Mesenchymal stem cell (in vitro differentiated cells and primary cell): ENCODE results near the gene NR1I2.

Experiments
- DNase-seq: peaks from one replicate; pipeline ENCODE4 v3.0.0-alpha.2; 2013
- H2AFZ ChIP-seq: one replicate; pipeline ENCODE4 v1.6.1; 2013; ENCODE audit warnings: low read depth, mild to moderate bottlenecking, control low read depth, inconsistent platforms, low read length, moderate library complexity
- H2AK5ac ChIP-seq: 2 replicates; pipeline ENCODE4 v1.6.1; 2013; ENCODE audit warnings: low read length, moderate library complexity, mild to moderate bottlenecking, inconsistent platforms; ENCODE audit not compliant: severe bottlenecking
- H2BK120ac ChIP-seq: one replicate; pipeline ENCODE4 v1.6.1; 2013; ENCODE audit warnings: low read depth, mild to moderate bottlenecking, inconsistent platforms, low read length, moderate library complexity
- H2BK12ac ChIP-seq, 2 experiments: one replicate each; pipeline ENCODE4 v1.6.1; 2013; ENCODE audit warnings: inconsistent platforms in 2 of 2, low read length in 2 of 2, mild to moderate bottlenecking in 2 of 2, moderate library complexity in 2 of 2, control low read depth in 1 of 2
- H2BK15ac ChIP-seq: one replicate; pipeline ENCODE4 v1.6.1; 2013; ENCODE audit warnings: mild to moderate bottlenecking, low read depth, inconsistent platforms; ENCODE audit not compliant: poor library complexity, severe bottlenecking
- H2BK5ac ChIP-seq: 2 replicates; pipeline ENCODE4 v1.6.1; 2013; ENCODE audit warnings: low read depth, mild to moderate bottlenecking, low read length, control low read depth, inconsistent platforms; ENCODE audit not compliant: poor library complexity, severe bottlenecking
- H3K14ac ChIP-seq, 2 experiments: one replicate each; pipeline ENCODE4 v1.6.1; 2013; ENCODE audit warnings: inconsistent platforms in 2 of 2, low read length in 2 of 2, control low read depth in 1 of 2, mild to moderate bottlenecking in 1 of 2, moderate library complexity in 1 of 2
- H3K18ac ChIP-seq, 2 experiments: one replicate each; pipeline ENCODE4 v1.6.1; 2013; ENCODE audit warnings: inconsistent platforms in 2 of 2, low read length in 2 of 2, control low read depth in 1 of 2, low read depth in 1 of 2, mild to moderate bottlenecking in 1 of 2
- H3K23ac ChIP-seq, 2 experiments: one replicate each; pipeline ENCODE4 v1.6.1; 2013; ENCODE audit warnings: inconsistent platforms in 2 of 2, low read length in 2 of 2, mild to moderate bottlenecking in 2 of 2, moderate library complexity in 2 of 2, control low read depth in 1 of 2
- H3K27ac ChIP-seq: 2 replicates; pipeline ENCODE4 v1.5.1; 2013; ENCODE audit warnings: mild to moderate bottlenecking, moderate library complexity, low read length, control low read depth, inconsistent platforms; ENCODE audit not compliant: poor library complexity, severe bottlenecking
- H3K27me3 ChIP-seq, 2 experiments: 2 replicates each; pipeline versions ENCODE4 v1.6.1 to v1.7.0; 2013; ENCODE audit warnings: low read length in 2 of 2, mild to moderate bottlenecking in 2 of 2, moderate library complexity in 2 of 2, control low read depth in 1 of 2, inconsistent platforms in 1 of 2; ENCODE audit not compliant: control insufficient read depth in 1 of 2, insufficient read depth in 1 of 2
- H3K36me3 ChIP-seq, 2 experiments: 2 replicates each; pipeline versions ENCODE4 v1.6.1 to v1.7.0; 2013; ENCODE audit warnings: low read length in 2 of 2, control low read depth in 1 of 2, inconsistent platforms in 1 of 2, low read depth in 1 of 2, mild to moderate bottlenecking in 1 of 2; ENCODE audit not compliant: insufficient read depth in 2 of 2, control insufficient read depth in 1 of 2
- H3K4ac ChIP-seq, 2 experiments: one replicate each; pipeline ENCODE4 v1.6.1; 2013; ENCODE audit warnings: inconsistent platforms in 2 of 2, low read length in 2 of 2, mild to moderate bottlenecking in 2 of 2, moderate library complexity in 2 of 2, control low read depth in 1 of 2, low read depth in 1 of 2
- H3K4me1 ChIP-seq: 2 replicates; pipeline ENCODE4 v1.6.1; 2013; ENCODE audit warnings: low read depth, low read length, control low read depth; ENCODE audit not compliant: control insufficient read depth, insufficient read depth
- H3K4me2 ChIP-seq: 2 replicates; pipeline ENCODE4 v1.6.1; 2013; ENCODE audit warnings: low read length, mild to moderate bottlenecking, inconsistent platforms; ENCODE audit not compliant: poor library complexity, severe bottlenecking
- H3K4me3 ChIP-seq, 2 experiments: 2 replicates each; pipeline versions ENCODE4 v1.5.1 to v1.7.0; 2013; ENCODE audit warnings: low read length in 2 of 2, mild to moderate bottlenecking in 2 of 2, control low read depth in 1 of 2, low read depth in 1 of 2; ENCODE audit not compliant: insufficient read depth in 1 of 2
- H3K79me1 ChIP-seq: replicated peaks from 2 replicates; pipeline ENCODE4 v1.6.1; 2013; ENCODE audit warnings: mild to moderate bottlenecking, control low read depth, low read length, inconsistent platforms; ENCODE audit not compliant: poor library complexity, severe bottlenecking
- H3K9ac ChIP-seq: 2 replicates; pipeline ENCODE4 v1.7.0; 2013; ENCODE audit warnings: mild to moderate bottlenecking, low read length, moderate library complexity
- H3K9me3 ChIP-seq: 2 replicates; pipeline ENCODE4 v1.7.0; 2013; ENCODE audit warnings: mild to moderate bottlenecking, low read length; ENCODE audit not compliant: control insufficient read depth
- H4K8ac ChIP-seq: one replicate; pipeline ENCODE4 v1.6.1; 2013; ENCODE audit warnings: inconsistent platforms, mild to moderate bottlenecking, low read length, moderate library complexity
- H4K91ac ChIP-seq: one replicate; pipeline ENCODE4 v1.6.1; 2013; ENCODE audit warnings: mild to moderate bottlenecking, low read length, inconsistent platforms
- WGBS: methylation state at CpG from one replicate; pipeline ENCODE4 v1.1.7; 2013; ENCODE audit warnings: mixed read lengths; 5-methylcytosine and 5-hydroxymethylcytosine counted together

NR1I2 gene

DNA sequence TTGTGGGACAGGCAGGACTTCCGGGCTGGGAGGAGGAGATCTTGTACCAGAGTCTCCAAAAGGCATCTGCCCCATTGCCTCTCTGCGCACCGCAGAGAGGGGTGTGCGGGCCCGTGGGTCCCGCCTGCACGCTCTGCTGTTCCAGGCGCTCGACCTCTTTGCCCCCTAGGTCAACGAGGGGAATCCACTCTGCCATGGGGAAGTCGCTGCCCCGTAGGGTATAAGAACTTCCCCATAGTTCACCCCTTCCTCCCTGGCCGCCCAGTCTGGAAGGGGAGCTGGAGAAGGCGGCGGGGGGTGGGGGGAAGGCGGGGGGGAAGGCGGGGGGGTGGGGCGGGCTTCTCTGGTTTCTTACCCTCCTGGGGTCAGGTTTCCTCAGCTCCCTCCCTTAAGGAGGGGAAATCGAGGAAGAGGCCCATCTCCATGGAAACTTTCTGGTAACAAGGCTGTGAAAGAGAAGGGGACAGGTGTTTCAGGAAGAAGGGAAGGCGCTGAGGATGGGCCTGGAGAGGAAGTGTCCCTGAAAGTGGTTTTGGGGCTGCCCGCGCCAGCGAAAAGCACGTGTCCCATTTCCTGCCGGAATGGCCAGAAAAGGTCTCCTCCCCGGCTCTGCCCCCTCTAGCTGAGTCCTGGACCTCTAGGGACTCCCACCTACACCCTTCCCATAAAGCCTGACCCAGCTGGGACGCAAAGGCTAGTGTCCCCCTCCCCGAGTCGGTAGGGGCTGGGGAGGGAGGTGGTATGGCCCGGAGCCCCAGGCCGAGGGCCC, 27.5 kb downstream of the NR1I2 start:
- peak overlapping the region in 1 of 2 experiments; percentile 74 for H3K4me3 ChIP-seq
- no peak for DNase-seq
- no peak overlapping the region for H3K23ac ChIP-seq
- H3K9me3 ChIP-seq = no peaks in the 10 kb centered on the region
- peak overlapping the region; percentile 69 for H3K9ac ChIP-seq
- no peak overlapping the region for H2BK120ac ChIP-seq
- H2BK5ac ChIP-seq = no peak overlapping the region
- H2BK15ac ChIP-seq = no peak overlapping the region
- no peak overlapping the region for H4K91ac ChIP-seq
- no peak overlapping the region for H2AK5ac ChIP-seq
- H3K18ac ChIP-seq = no peak overlapping the region
- H2BK12ac ChIP-seq = no peak overlapping the region
- H3K4me1 ChIP-seq = peaks cover 3% of the 10 kb centered on the region
- no peak overlapping the region for H2AFZ ChIP-seq
- H3K14ac ChIP-seq = no peak overlapping the region
- no peaks in the 10 kb centered on the region for H3K36me3 ChIP-seq
- H3K4me2 ChIP-seq = peak overlapping the region; percentile 51
- H3K27ac ChIP-seq = no peak overlapping the region
- H4K8ac ChIP-seq = no peak overlapping the region
- peaks cover 0 to 58% of the 10 kb centered on the region in 2 experiments for H3K27me3 ChIP-seq
- WGBS = 81% methylated on average over 8 of the region's 31 CpGs
- H3K4ac ChIP-seq = no peak overlapping the region
- no peaks in the 10 kb centered on the region for H3K79me1 ChIP-seq

DNA sequence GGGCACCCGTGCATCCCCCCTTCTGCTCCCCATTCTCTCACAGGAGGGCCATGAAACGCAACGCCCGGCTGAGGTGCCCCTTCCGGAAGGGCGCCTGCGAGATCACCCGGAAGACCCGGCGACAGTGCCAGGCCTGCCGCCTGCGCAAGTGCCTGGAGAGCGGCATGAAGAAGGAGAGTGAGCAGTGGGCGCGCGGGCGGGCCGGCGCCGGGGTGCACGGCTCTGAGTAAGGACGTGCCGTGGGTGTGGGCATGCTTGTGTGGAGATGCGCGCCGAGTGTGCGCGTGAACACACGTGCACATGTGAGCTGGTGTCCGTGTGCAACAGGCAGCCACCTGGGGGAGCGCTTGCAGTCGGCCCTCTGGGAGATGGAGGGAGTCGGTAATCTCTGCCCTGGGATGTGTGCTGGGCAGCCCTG, 28.1 kb downstream of the NR1I2 start:
- H3K9me3 ChIP-seq = no peaks in the 10 kb centered on the region
- no peak overlapping the region for H2AK5ac ChIP-seq
- H3K4me2 ChIP-seq = peak overlapping the region; percentile 51
- H2BK12ac ChIP-seq = no peak overlapping the region
- no peaks in the 10 kb centered on the region for H3K79me1 ChIP-seq
- no peak overlapping the region for H3K27ac ChIP-seq
- 63% methylated on average over 32 of the region's 33 CpGs for WGBS
- H3K18ac ChIP-seq = no peak overlapping the region
- H2BK15ac ChIP-seq = no peak overlapping the region
- H3K36me3 ChIP-seq = no peaks in the 10 kb centered on the region
- no peak overlapping the region for H4K91ac ChIP-seq
- no peak overlapping the region for H3K4ac ChIP-seq
- no peak overlapping the region for H4K8ac ChIP-seq
- no peak overlapping the region for H2BK5ac ChIP-seq
- H3K9ac ChIP-seq = peak overlapping the region; percentile 69
- H3K27me3 ChIP-seq = peaks cover 0 to 63% of the 10 kb centered on the region in 2 experiments
- peak overlapping the region; percentile 30 to 74 for H3K4me3 ChIP-seq
- H3K14ac ChIP-seq = no peak overlapping the region
- DNase-seq = no peak
- H3K23ac ChIP-seq = no peak overlapping the region
- H2AFZ ChIP-seq = no peak overlapping the region
- H3K4me1 ChIP-seq = peaks cover 3% of the 10 kb centered on the region
- H2BK120ac ChIP-seq = no peak overlapping the region

DNA sequence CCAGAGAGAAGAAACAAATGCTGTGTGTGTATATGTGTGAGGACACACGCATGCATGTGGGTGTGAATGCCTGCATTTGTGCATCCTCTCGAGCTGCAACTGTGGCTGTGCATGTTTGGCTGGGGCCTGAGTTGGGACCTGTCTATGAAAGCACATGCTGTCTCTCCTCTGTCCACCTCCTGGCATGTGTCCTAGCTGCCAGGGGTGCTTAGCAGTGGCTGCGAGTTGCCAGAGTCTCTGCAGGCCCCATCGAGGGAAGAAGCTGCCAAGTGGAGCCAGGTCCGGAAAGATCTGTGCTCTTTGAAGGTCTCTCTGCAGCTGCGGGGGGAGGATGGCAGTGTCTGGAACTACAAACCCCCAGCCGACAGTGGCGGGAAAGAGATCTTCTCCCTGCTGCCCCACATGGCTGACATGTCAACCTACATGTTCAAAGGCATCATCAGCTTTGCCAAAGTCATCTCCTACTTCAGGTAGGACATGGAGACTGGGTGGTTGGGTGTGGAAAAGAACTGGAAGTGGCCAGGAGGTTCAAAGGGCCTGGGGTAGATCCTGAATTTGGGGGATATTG, 30.7 kb downstream of the NR1I2 start:
- no peak overlapping the region for H3K4ac ChIP-seq
- no peaks in the 10 kb centered on the region for H3K79me1 ChIP-seq
- WGBS = 90% methylated on average over 5 of the region's 8 CpGs
- no peak overlapping the region for H2BK120ac ChIP-seq
- no peak overlapping the region for H3K18ac ChIP-seq
- peak overlapping the region in 1 of 2 experiments; percentile 50 for H3K14ac ChIP-seq
- DNase-seq = no peak
- H3K4me3 ChIP-seq = no peak overlapping the region
- no peak overlapping the region for H4K91ac ChIP-seq
- no peak overlapping the region for H2BK15ac ChIP-seq
- no peak overlapping the region for H3K4me2 ChIP-seq
- no peak overlapping the region for H2BK12ac ChIP-seq
- no peak overlapping the region for H2AK5ac ChIP-seq
- peaks cover 7 to 66% of the 10 kb centered on the region in 2 experiments for H3K27me3 ChIP-seq
- H2AFZ ChIP-seq = no peak overlapping the region
- no peaks in the 10 kb centered on the region for H3K36me3 ChIP-seq
- H3K4me1 ChIP-seq = peaks cover 3% of the 10 kb centered on the region
- H3K9me3 ChIP-seq = no peaks in the 10 kb centered on the region
- no peak overlapping the region for H3K27ac ChIP-seq
- H3K23ac ChIP-seq = no peak overlapping the region
- no peak overlapping the region for H4K8ac ChIP-seq
- no peak overlapping the region for H3K9ac ChIP-seq
- no peak overlapping the region for H2BK5ac ChIP-seq

DNA sequence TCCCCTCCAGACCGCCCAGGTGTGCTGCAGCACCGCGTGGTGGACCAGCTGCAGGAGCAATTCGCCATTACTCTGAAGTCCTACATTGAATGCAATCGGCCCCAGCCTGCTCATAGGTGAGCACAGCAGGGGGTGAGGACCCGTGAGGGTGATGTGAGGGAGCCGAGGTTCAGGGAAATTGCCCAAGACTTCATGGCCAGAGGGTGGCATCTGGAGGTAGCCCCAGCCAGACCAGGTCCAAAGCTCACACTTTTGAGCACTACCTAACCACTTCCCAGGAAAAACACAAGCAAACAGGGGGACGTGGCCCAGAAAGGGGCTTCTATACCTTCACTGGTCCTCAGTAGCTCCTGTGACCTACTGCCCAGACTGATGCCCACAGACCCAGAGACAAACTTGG, 33.8 kb downstream of the NR1I2 start:
- H3K4ac ChIP-seq = no peak overlapping the region
- DNase-seq = no peak
- no peak overlapping the region for H2BK5ac ChIP-seq
- H2BK15ac ChIP-seq = no peak overlapping the region
- 89% methylated on average over 6 of the region's 8 CpGs for WGBS
- no peak overlapping the region for H2AFZ ChIP-seq
- H4K91ac ChIP-seq = peak overlapping the region; percentile 35
- H3K4me1 ChIP-seq = no peaks in the 10 kb centered on the region
- H3K23ac ChIP-seq = no peak overlapping the region
- no peak overlapping the region for H3K14ac ChIP-seq
- H3K36me3 ChIP-seq = no peaks in the 10 kb centered on the region
- no peak overlapping the region for H3K27ac ChIP-seq
- no peak overlapping the region for H2BK12ac ChIP-seq
- H3K27me3 ChIP-seq = peaks cover 7 to 56% of the 10 kb centered on the region in 2 experiments
- H3K4me3 ChIP-seq = no peak overlapping the region
- H2AK5ac ChIP-seq = no peak overlapping the region
- H3K79me1 ChIP-seq = no peaks in the 10 kb centered on the region
- H3K9ac ChIP-seq = no peak overlapping the region
- H2BK120ac ChIP-seq = no peak overlapping the region
- H3K4me2 ChIP-seq = no peak overlapping the region
- H3K18ac ChIP-seq = no peak overlapping the region
- no peaks in the 10 kb centered on the region for H3K9me3 ChIP-seq
- H4K8ac ChIP-seq = no peak overlapping the region
